DMS 273 (cell line): ENCODE data around the gene DYRK2.
A peak's percentile ranks its signal among the peaks of the same experiment; 100 is the strongest.

ENCODE experiments used
- DNase-seq: peaks from one replicate; lab custom pipeline; 2025; ENCODE audit not compliant: unreplicated experiment; lab: John Stamatoyannopoulos, UW

Gene DYRK2

DNA sequence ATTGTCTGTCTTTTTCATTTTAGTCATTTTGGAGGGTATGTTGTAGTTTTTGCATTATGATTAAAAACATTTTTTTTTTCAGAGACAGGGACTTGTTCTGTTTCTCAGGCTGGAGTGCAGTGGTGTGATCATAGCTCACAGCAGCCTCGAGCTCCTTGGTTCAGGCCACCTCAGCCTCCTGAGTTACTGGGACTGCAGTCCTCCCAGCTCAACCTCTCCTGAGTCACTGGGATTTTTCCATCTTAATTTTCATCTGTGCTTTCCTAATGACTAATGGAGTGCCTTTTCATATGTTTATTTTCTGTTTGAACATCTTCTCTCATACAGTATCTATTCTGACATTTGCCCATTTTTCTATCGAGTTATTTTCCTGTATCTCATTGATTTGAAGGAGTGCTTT lies 52.6 kb downstream of the DYRK2 start:
- no peak for DNase-seq

DNA sequence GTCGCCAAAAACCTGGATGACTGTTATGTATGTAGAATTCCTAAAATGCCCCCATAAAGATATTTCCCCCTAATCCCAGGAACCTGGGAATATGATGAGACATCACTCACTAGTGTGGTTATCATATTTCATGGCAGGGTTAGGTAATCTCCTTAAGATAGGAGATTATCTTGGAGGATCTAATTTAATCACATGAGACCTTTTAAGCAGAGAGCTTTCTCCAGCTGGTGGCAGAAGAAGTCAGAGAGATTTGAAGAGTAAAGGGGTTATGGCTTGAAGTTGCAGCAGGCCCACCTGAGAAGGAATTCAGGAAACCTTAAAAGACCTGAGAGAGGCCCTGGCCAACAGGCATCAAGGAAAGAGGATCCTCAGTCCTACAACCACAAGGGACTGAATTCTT lies 53.6 kb downstream of the DYRK2 start:
- DNase-seq, result no peak

GRCh38 chr12:67704071-67704470 lies 55.5 kb downstream of the DYRK2 start:
- no peak for DNase-seq

DNA sequence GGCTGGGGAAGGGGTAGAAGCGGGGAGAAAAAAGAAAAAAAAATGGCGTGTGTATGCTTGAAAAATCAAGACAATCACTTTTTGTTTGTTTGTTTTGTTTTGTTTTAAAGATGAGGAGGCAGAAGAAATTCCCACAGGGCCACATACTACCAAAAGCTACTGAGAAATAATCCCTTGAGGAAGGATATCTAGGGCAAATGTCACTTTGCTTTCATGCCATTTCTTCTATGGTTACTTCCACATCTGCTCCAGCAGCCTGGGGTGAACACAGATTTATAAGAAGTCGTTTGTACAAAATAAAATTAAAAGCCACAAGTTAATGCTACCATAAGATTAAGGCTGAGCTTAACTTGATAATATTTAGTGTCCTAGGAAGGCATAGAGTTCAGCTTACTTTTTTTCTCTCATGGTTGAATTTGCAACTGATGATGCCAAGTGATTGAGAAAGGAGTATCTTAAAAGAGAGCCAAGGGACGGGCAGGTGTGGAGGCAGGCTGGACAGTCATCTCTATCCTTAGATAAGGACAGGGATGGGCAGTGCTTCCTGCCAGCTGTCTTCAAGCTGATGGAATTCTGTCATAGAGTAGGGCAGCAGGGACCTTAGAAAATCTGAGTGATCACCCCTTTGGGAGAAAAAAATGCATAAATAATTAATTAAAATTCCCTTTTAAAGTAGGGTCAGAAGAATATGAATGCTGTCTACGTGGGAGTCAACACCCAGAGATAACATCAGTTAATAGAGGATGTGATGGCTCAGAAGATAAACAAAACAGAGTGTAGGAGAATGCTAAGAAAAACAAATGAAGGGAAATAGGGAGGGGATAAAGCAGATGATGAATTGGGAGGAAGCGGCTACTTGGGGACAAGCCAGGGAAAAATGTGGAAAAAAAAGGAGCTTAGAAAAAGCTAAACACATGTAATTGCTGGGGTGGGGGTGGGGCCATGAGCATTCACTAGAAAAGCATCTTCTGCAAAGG lies 57.1 kb downstream of the DYRK2 start:
- DNase-seq, result no peak

- DNase-seq, result no peak
Observed at GRCh38 chr12:67709367-67709954, 60.9 kb downstream of the DYRK2 start.

- DNase-seq, result peak; percentile 5
Observed at GRCh38 chr12:67710582-67710981, 62.0 kb downstream of the DYRK2 start.

DNA sequence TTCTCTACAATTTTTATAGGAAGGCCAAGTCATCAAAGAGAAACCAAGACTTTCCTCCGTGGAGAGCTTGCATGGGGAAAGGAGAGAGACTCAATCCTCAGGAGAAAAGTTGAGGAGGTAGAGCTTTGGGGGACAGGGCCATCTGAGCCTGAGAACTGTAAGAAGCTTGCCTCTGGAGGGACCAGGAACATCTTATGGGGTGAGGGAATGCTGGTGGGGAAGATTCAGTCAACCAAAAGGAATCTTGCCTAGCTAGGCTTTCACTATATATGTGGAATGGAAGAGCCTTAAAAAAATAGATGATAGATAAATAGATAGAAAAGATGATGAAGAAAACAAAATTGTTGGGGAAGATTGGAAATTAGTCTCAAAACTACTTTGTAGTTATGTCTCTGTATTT lies 63.5 kb downstream of the DYRK2 start:
- DNase-seq, result no peak

DNA sequence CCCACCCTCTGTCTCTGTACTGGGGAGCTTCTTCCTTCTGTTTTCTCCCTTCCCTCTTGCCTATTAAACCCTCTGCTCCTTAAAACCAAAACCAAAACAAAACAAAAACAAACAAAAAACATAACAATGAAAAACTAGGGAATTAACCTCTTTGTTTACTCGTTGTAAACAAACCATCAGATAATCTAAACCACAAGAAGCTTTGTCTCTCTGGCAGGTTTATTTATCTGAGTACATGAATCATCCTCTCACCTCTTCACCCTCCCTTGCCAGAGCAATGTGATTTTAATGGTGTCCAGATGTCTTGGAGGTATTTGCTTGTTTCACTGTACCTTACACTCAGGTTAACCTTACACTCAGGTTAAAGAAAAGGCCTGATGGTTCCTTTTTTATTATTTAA lies 66.1 kb downstream of the DYRK2 start:
- DNase-seq, result no peak
